Psoas muscle (tissue), 8 donors: Measurements from ENCODE around the gene SC5D. TPM values are rescaled to one million over a fixed set of nuclear protein-coding genes. Genes with fewer than 3 reads are reported as not detected.

Source experiments
- ATAC-seq, 4 donors: fragments of 200-7000 bp; cut with Tn5 transposase; one replicate each; pipeline ENCODE4 v1.9.1; 2020; ENCODE audit warnings: moderate library complexity in 3 of 4, mild to moderate bottlenecking in 2 of 4
- DNase-seq, 2 donors: peaks; one replicate each; pipeline ENCODE4 v3.0.0-alpha.2; 2020
- H3K27ac ChIP-seq: fragments of 200-600 bp; one replicate; pipeline ENCODE4 v1.8.0; 2022
- H3K27me3 ChIP-seq, 3 donors: fragments of 200-600 bp in 1 of 3; one replicate each; pipeline versions ENCODE4 v1.6.1 to v1.8.0; 2013 to 2022; ENCODE audit warnings: low read length in 2 of 3, mild to moderate bottlenecking in 2 of 3, moderate library complexity in 1 of 3; ENCODE audit not compliant: insufficient read depth in 3 of 3
- H3K36me3 ChIP-seq, 2 donors: fragments of 200-600 bp in 1 of 2; one replicate each; pipeline versions ENCODE4 v1.6.1 to v1.8.0; 2013 to 2022; ENCODE audit warnings: low read depth in 1 of 2, mild to moderate bottlenecking in 1 of 2, moderate library complexity in 1 of 2; ENCODE audit not compliant: insufficient read depth in 1 of 2
- H3K4me1 ChIP-seq: fragments of 200-600 bp; one replicate; pipeline ENCODE4 v1.8.0; 2022
- H3K4me3 ChIP-seq: fragments of 200-600 bp; one replicate; pipeline ENCODE4 v1.8.0; 2022; ENCODE audit warnings: mild to moderate bottlenecking
- H3K9me3 ChIP-seq: fragments of 200-600 bp; one replicate; pipeline ENCODE4 v1.8.0; 2022
- WGBS, 3 donors: extraction: QIAGEN DNeasy Blood & Tissue Kit; methylation state at CpG; one replicate each; pipeline versions ENCODE4 v1.1.6 to v1.1.7; 2013; 5-methylcytosine and 5-hydroxymethylcytosine counted together
- intact Hi-C, 2 donors: fragments of 100-400 bp; cut with DNase I; formaldehyde crosslinking; loops; one replicate each; pipeline versions ENCODE4 v1.11.0 to v1.14.2; 2022
- polyA plus RNA-seq, 3 donors: library from polyadenylated mRNA; stranded (reverse); fragments of 200-250 nt; gene quantifications; one replicate each; pipeline ENCODE4 v1.2.3, GENCODE V29; 2013
- total RNA-seq, 4 donors: library from RNA; stranded (reverse); fragmentation: NEBNext Ultra II Directional in 2 of 4; extraction: Animal tissue kit (Norgen Biotek cat#: 25700) in 2 of 4; gene quantifications; one replicate each; pipeline versions ENCODE4 v1.2.1 to v1.2.4, GENCODE V29; 2021 to 2023
- TF ChIP-seq, protein P1 (sequence below): fragments of 200-600 bp; IDR thresholded peaks from one replicate; pipeline ENCODE4 v1.8.0; 2022; ENCODE audit warnings: antibody characterized with exemption
- donor health status: healthy with polysubstance abuse.
- donor health status: DM: no; HTN: no; CAD: no; lungs with moderate emphysema.
- donor health status: Bipolar disorder and iron deficiency.
- donor health status: healthy.
- donor health status: DM: yes; HTN: yes; CAD: no.
- donor health status: DM: no; HTN: no; CAD: no.
- donor health status: DM: no; HTN: no; CAD: no.
- donor health status: DM: yes; HTN: yes; CAD: no.

SC5D gene
- total and polyA plus RNA-seq, 7 donors = 4.7 to 12.5 (median 7.4) TPM

DNA sequence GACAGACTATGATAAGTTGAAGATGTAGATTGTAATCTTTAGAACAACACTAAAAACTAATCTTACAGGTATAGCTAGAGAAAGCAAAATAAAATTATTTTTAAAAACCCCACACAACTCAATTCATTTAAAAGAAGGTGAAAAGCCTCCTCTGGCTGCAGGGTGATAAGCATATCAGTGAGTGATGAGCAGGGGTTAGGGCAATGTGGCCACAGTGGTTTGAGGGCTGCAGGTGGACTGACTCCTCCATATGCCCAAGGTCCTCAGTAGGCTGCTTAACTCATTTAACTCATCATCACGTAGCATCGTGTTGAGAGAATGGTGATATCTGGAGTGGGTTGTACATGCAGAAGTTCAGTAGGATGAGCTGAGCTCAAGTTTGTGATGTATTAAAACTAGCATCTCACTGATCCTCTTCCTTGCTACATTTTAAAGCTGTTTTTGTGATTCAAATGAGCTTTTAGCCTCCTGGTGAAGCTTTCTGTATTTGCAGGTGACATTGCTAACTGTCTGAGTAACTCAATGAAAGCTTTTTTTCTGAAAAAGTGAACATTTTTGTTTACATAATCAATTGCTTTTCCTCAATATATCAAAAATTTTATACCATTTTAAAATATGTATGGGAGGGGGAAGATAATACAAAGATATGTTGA is 37.0 kb upstream of the SC5D start:
- 74 to 83% (median 77%) methylated on average over 2 of the region's 2 CpGs for WGBS, 3 donors
- Histone ChIP-seq H3K27me3 (peaks cover 0 to 3% (median 0%) of the 10 kb centered on the region in 3 donors), H3K4me1 (no peaks in the 10 kb centered on the region), H3K27ac (no peak overlapping the region), H3K4me3 (no peak overlapping the region), H3K36me3 (no peaks in the 10 kb centered on the region), H3K9me3 (no peaks in the 10 kb centered on the region)
- ATAC-seq (no peak), DNase-seq (no peak)
- intact Hi-C loops = no loop called here
- TF ChIP-seq, protein P1, sequence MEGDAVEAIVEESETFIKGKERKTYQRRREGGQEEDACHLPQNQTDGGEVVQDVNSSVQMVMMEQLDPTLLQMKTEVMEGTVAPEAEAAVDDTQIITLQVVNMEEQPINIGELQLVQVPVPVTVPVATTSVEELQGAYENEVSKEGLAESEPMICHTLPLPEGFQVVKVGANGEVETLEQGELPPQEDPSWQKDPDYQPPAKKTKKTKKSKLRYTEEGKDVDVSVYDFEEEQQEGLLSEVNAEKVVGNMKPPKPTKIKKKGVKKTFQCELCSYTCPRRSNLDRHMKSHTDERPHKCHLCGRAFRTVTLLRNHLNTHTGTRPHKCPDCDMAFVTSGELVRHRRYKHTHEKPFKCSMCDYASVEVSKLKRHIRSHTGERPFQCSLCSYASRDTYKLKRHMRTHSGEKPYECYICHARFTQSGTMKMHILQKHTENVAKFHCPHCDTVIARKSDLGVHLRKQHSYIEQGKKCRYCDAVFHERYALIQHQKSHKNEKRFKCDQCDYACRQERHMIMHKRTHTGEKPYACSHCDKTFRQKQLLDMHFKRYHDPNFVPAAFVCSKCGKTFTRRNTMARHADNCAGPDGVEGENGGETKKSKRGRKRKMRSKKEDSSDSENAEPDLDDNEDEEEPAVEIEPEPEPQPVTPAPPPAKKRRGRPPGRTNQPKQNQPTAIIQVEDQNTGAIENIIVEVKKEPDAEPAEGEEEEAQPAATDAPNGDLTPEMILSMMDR = no peak

GRCh38 chr11:121257289-121257688 is 35.3 kb upstream of the SC5D start:
- Histone ChIP-seq H3K27me3 (peaks cover 0 to 3% (median 0%) of the 10 kb centered on the region in 3 donors), H3K4me1 (no peaks in the 10 kb centered on the region), H3K36me3 (no peaks in the 10 kb centered on the region), H3K4me3 (no peak overlapping the region), H3K27ac (no peak overlapping the region), H3K9me3 (no peaks in the 10 kb centered on the region)
- no peak for ATAC-seq
- intact Hi-C loops = no loop called here
- DNase-seq = no peak
- TF ChIP-seq, protein P1 = no peak

GRCh38 chr11:121257976-121258375 is 34.6 kb upstream of the SC5D start:
- H3K4me1 ChIP-seq = no peaks in the 10 kb centered on the region
- H3K27ac ChIP-seq = no peak overlapping the region
- 89 to 95% (median 94%) methylated on average over 1 of the region's 1 CpG for WGBS, 3 donors
- ATAC-seq (no peak), DNase-seq (no peak)
- no peaks in the 10 kb centered on the region for H3K9me3 ChIP-seq
- peaks cover 0 to 3% (median 0%) of the 10 kb centered on the region in 3 donors for H3K27me3 ChIP-seq
- intact Hi-C loops = no loop called here
- TF ChIP-seq, protein P1 = no peak
- H3K4me3 ChIP-seq = no peak overlapping the region
- H3K36me3 ChIP-seq = no peaks in the 10 kb centered on the region

- H3K4me3 ChIP-seq = no peak overlapping the region
- no peaks in the 10 kb centered on the region for H3K36me3 ChIP-seq
- no peaks in the 10 kb centered on the region for H3K9me3 ChIP-seq
- TF ChIP-seq, protein P1 = no peak
- 51 to 54% (median 52%) methylated on average over 6 of the region's 6 CpGs for WGBS, 3 donors
- H3K4me1 ChIP-seq = no peaks in the 10 kb centered on the region
- intact Hi-C loops = no loop called here
- no peak overlapping the region for H3K27ac ChIP-seq
- ATAC-seq = no peak
- H3K27me3 ChIP-seq = peaks cover 0 to 24% (median 13%) of the 10 kb centered on the region in 3 donors
- no peak for DNase-seq
Measured at GRCh38 chr11:121265586-121265985, 27.0 kb upstream of the SC5D start.

DNA sequence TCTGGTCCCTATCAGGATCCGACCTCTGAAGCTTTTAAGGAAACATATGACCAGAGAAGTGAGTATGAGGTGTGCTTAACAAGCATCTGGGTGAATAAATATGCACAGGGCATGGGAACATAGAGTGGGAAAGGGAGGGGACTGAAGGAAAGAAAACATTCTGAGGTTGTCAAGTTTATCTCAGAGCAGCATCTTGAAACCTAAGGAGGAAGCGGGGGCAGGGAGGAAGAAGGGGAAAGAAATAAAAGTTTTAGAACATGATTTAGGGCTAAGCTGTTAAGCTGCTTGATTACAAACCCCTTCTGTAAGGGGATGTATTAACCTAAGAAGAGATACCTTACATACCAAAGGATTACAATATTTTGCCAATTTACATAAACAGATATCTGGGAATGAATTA is 24.0 kb upstream of the SC5D start:
- WGBS, 3 donors = 41 to 71% (median 55%) methylated on average over 2 of the region's 2 CpGs
- peaks cover 0 to 24% (median 13%) of the 10 kb centered on the region in 3 donors for H3K27me3 ChIP-seq
- H3K27ac ChIP-seq = no peak overlapping the region
- H3K36me3 ChIP-seq = no peaks in the 10 kb centered on the region
- intact Hi-C loops = no loop called here
- TF ChIP-seq, protein P1 = no peak
- no peaks in the 10 kb centered on the region for H3K9me3 ChIP-seq
- DNase-seq = no peak
- ATAC-seq = no peak
- no peak overlapping the region for H3K4me3 ChIP-seq
- no peaks in the 10 kb centered on the region for H3K4me1 ChIP-seq
